MM.1S (cell line): Measurements from ENCODE around the gene HNRNPC.

ENCODE experiments used
- DNase-seq: peaks from one replicate; pipeline ENCODE4 v3.0.0-alpha.2; 2015
- H2AFZ ChIP-seq: fragments of 300-600 bp; sonication (generic); 2 replicates; pipeline ENCODE4 v1.6.0; 2016; ENCODE audit warnings: antibody characterized with exemption, low read length
- H3F3A ChIP-seq: fragments of 300-600 bp; sonication (generic); 2 replicates; pipeline ENCODE4 v1.6.1; 2016; ENCODE audit warnings: mild to moderate bottlenecking, antibody characterized with exemption, low read length, moderate library complexity, mixed read lengths; ENCODE audit not compliant: insufficient read depth
- H3K27ac ChIP-seq: fragments of 300-600 bp; sonication (generic); 2 replicates; pipeline ENCODE4 v1.5.1; 2016; ENCODE audit warnings: mild to moderate bottlenecking, low read length
- H3K27me3 ChIP-seq: fragments of 300-600 bp; sonication (generic); replicated peaks from 2 replicates; pipeline ENCODE4 v1.6.0; 2016; ENCODE audit warnings: low read length; ENCODE audit not compliant: insufficient read depth
- H3K36me3 ChIP-seq: fragments of 300-600 bp; sonication (generic); replicated peaks from 2 replicates; pipeline ENCODE4 v1.6.1; 2016; ENCODE audit warnings: mild to moderate bottlenecking, low read length, mixed read lengths; ENCODE audit not compliant: insufficient read depth
- H3K4me1 ChIP-seq: fragments of 300-600 bp; sonication (generic); 2 replicates; pipeline ENCODE4 v1.6.1; 2016; ENCODE audit warnings: low read length, mixed read lengths
- H3K4me2 ChIP-seq: fragments of 300-600 bp; sonication (generic); 2 replicates; pipeline ENCODE4 v1.6.0; 2016; ENCODE audit warnings: low read depth, low read length
- H3K4me3 ChIP-seq: fragments of 300-600 bp; sonication (generic); 2 replicates; pipeline ENCODE4 v1.5.1; 2016; ENCODE audit warnings: low read length, mixed read lengths
- H3K79me2 ChIP-seq: fragments of 300-600 bp; sonication (generic); 2 replicates; pipeline ENCODE4 v1.6.1; 2016; ENCODE audit warnings: mixed run types, low read length, mixed read lengths
- H3K9ac ChIP-seq: fragments of 300-600 bp; sonication (generic); 2 replicates; pipeline ENCODE4 v1.6.1; 2016; ENCODE audit warnings: low read length, mixed read lengths
- H3K9me2 ChIP-seq: fragments of 300-600 bp; sonication (generic); replicated peaks from 2 replicates; pipeline ENCODE4 v1.6.1; 2016; ENCODE audit warnings: mild to moderate bottlenecking, low read length, mixed read lengths; ENCODE audit not compliant: insufficient read depth
- H3K9me3 ChIP-seq: fragments of 300-600 bp; sonication (generic); replicated peaks from 2 replicates; pipeline ENCODE4 v1.6.1; 2016; ENCODE audit warnings: mild to moderate bottlenecking, low read length, mixed read lengths; ENCODE audit not compliant: insufficient read depth
- H4K20me1 ChIP-seq: fragments of 300-600 bp; sonication (generic); 2 replicates; pipeline ENCODE4 v1.6.1; 2016; ENCODE audit warnings: mild to moderate bottlenecking, low read length, moderate library complexity, mixed read lengths; ENCODE audit not compliant: insufficient read depth
- CTCF ChIP-seq: fragments of 300-600 bp; sonication (generic); IDR thresholded peaks from 2 replicates; pipeline ENCODE4 v1.5.1; 2016; ENCODE audit warnings: antibody characterized with exemption, low read length, mixed read lengths
- EZH2 ChIP-seq: fragments of 300-600 bp; sonication (generic); optimal IDR thresholded peaks from 2 replicates; pipeline ENCODE3; 2017; ENCODE audit warnings: low read depth, mild to moderate bottlenecking, antibody characterized with exemption, low read length, mixed read lengths
- EZH2phosphoT487 ChIP-seq: fragments of 300-600 bp; sonication (generic); IDR thresholded peaks from 2 replicates; pipeline ENCODE4 v1.6.1; 2018; ENCODE audit warnings: antibody characterized with exemption, low read length

The HNRNPC gene

DNA sequence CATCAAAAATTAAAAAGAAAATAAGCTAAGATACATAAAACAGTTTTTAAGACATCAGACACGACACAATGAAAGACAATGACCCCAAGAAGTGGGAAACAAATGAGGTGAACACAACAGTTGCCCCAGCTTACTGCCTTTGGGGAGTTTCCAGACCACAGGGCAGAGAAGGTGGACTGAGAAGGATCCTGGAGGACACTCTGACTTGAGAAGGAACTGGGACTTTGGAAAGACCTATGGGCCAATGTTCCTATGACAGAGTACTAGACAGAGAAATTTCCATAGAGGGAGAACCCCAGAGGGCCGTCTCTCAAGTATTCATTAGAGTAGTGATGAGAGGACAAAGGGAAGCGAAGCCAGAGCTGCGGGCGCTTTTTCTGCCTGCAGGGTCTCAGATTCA is 107.2 kb downstream of the HNRNPC start:
- no peaks in the 10 kb centered on the region for H3F3A ChIP-seq
- no peaks in the 10 kb centered on the region for H4K20me1 ChIP-seq
- H3K27me3 ChIP-seq: no peaks in the 10 kb centered on the region
- no peaks in the 10 kb centered on the region for H3K79me2 ChIP-seq
- H3K27ac ChIP-seq: no peak overlapping the region
- no peaks in the 10 kb centered on the region for H3K36me3 ChIP-seq
- no peak for TF ChIP-seq CTCF
- TF ChIP-seq EZH2: no peak
- TF ChIP-seq EZH2phosphoT487: no peak
- no peak overlapping the region for H3K4me2 ChIP-seq
- H3K4me3 ChIP-seq: no peak overlapping the region
- DNase-seq: no peak
- no peak overlapping the region for H3K9ac ChIP-seq
- no peak overlapping the region for H2AFZ ChIP-seq
- H3K9me3 ChIP-seq: no peaks in the 10 kb centered on the region
- H3K4me1 ChIP-seq: no peaks in the 10 kb centered on the region
- no peaks in the 10 kb centered on the region for H3K9me2 ChIP-seq

DNA sequence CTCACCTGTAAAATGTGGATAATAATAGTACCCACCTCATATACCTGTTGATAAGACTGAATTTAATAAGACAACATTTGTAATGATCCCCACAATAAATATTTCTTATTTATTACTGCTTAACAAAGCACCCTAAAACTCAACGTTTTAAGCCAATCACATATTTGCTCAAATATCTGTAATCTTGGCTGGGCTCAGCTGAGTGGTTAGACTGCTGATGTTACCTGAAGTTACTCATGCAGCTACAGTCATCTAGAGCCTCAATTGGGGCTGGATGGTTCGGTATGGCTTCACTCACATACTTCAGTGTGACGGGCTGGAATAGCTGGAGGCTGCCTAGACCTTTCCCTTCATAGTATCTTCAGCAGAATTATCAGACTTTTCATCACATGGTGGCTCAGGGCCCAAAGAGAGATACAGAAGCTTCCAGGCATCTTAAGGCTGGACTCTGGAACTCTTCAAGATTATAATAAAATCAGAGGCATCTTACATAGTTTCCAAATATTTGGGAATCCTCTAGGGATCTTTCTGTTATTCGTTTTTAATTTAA is 109.1 kb downstream of the HNRNPC start:
- H4K20me1 ChIP-seq: no peaks in the 10 kb centered on the region
- no peak overlapping the region for H3K4me3 ChIP-seq
- no peak overlapping the region for H2AFZ ChIP-seq
- DNase-seq: no peak
- H3K27me3 ChIP-seq: no peaks in the 10 kb centered on the region
- H3K36me3 ChIP-seq: no peaks in the 10 kb centered on the region
- H3K9me2 ChIP-seq: no peaks in the 10 kb centered on the region
- H3K27ac ChIP-seq: no peak overlapping the region
- no peaks in the 10 kb centered on the region for H3K4me1 ChIP-seq
- no peaks in the 10 kb centered on the region for H3K9me3 ChIP-seq
- TF ChIP-seq CTCF (no peak), EZH2phosphoT487 (no peak), EZH2 (no peak)
- H3F3A ChIP-seq: no peaks in the 10 kb centered on the region
- H3K4me2 ChIP-seq: no peak overlapping the region
- no peak overlapping the region for H3K9ac ChIP-seq
- no peaks in the 10 kb centered on the region for H3K79me2 ChIP-seq
